Measurements from ENCODE around the gene DISP2.

GRCh38 chr15:40392986-40393948 is 35.2 kb downstream of the DISP2 start:
- TF ChIP-seq POLR2AphosphoS5 (IDR thresholded peaks at IDR 0.05; ENCODE audit: low read depth, low read length) = no peak
- TF ChIP-seq, protein P1, sequence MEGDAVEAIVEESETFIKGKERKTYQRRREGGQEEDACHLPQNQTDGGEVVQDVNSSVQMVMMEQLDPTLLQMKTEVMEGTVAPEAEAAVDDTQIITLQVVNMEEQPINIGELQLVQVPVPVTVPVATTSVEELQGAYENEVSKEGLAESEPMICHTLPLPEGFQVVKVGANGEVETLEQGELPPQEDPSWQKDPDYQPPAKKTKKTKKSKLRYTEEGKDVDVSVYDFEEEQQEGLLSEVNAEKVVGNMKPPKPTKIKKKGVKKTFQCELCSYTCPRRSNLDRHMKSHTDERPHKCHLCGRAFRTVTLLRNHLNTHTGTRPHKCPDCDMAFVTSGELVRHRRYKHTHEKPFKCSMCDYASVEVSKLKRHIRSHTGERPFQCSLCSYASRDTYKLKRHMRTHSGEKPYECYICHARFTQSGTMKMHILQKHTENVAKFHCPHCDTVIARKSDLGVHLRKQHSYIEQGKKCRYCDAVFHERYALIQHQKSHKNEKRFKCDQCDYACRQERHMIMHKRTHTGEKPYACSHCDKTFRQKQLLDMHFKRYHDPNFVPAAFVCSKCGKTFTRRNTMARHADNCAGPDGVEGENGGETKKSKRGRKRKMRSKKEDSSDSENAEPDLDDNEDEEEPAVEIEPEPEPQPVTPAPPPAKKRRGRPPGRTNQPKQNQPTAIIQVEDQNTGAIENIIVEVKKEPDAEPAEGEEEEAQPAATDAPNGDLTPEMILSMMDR (IDR thresholded peaks at IDR 0.05) = no peak
- TF ChIP-seq SIN3A (IDR thresholded peaks at IDR 0.05; ENCODE audit: borderline replicate concordance, insufficient read depth, low read depth, low read length) = no peak

Measured in Panc1 (cell line).